GM21367 (cell line): ENCODE results near the gene SPTB.

Experiments used
- ATAC-seq: cut with Tn5 transposase; IDR thresholded peaks from one replicate; pipeline ENCODE4 v1.9.1; 2021; ENCODE audit not compliant: unreplicated experiment

Gene SPTB

DNA sequence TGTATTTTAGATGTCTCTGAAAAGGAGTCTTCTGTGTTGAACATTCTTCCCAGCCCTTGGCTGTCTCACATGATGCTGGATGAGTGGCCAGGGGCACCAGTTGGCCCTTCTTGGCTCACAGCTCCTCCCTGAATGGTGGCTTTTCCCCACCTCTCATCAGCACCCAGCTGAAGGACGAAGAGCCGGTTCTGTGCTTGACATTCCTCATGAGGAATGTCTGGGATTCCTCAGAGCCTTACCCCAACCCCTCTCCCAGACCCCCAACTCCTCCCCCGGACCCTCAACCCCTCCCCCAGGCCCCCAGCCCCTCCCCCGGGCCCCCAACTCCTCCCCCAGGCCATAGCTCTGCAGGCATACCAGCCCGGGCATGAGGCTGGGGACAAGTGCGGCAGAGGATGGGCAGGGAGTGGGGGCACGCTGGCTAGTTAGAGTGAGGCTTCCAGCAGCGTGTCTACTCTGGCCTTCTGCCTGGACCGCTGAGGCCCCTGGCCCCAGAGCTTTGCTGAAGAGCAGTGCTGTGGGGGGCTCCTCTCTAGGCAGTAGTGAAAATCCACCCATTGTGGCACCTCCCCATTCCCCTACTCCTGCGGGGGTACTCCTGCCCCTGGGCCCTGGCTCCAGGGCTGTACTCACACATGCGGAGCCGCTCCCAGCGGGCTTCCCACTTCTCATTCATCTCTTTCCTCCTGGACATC lies 111.2 kb downstream of the SPTB start:
- no peak for ATAC-seq

DNA sequence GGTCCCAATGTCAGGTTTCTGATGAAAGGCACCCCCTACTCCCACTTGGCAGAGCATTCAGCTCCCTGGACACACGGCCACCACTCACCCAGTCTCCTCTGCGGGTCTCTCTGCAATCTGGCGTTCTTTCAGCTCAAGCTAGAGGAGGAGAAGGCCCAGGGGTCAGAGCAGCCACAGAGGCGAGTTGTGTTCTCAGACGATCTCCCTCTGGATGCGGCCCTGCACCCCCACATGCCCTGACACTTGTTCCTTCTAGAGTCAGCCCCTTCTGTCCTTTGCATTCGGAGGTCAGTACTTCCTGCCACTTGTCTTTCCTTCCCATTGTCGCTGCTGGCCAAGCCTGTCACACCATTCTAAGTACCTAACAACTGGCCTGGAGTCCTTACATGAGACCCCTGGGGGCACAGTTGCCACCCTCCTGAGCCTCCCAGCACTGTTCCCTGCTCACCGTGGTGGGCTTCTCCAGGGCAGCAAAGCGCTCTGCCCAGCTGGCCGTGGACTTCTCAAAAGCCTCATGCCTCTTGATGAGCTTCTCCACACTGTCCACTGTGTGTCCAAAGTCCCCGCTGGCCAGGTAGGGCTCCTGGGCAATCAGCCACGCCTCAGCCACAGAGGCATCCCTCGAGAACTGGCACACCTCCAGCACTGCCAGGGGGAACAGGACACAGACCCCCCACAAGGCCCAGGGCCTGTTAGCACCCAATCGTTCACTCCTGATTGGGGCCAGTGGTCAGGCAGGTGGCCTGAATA lies 112.3 kb downstream of the SPTB start:
- ATAC-seq, result no peak

DNA sequence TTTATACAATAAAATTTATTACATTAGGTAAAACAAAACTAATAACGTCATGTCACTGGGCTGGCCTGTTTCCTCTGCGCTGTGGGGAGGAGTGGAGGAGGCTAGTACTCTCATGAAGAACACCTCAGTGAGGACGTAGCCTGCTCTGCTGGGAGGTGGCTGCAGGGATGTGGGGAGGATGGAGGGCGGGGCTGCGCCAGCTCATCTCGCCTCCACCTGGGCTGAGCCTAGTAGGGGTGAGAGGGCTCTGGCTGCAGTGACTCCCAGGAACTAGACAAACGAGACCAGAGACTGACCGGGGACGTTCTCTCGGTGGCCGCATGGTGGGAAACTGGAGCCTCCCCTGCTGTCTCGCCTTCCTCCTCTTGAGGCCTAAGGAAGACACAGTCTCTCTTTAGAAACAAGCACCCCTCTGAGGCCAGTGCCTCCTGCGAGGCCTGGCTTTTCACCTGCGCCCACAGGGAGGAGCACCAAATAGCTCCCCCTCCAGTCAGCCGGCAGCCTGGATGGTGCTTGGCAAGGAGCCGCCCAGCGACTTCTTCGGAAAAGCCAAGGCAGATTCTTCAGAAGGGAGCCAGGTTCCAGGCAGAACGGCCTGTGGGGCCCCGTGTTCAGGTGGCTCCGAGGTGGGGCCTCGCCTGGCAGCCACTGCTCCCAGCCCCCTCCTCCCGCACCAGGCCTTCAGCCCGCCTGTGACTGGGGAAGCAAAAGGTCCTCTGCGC lies 113.1 kb downstream of the SPTB start:
- no peak for ATAC-seq

GRCh38 chr14:64765740-64766302 lies 113.9 kb downstream of the SPTB start:
- no peak for ATAC-seq

- no peak for ATAC-seq
Observed at GRCh38 chr14:64764641-64765520, 114.8 kb downstream of the SPTB start.

DNA sequence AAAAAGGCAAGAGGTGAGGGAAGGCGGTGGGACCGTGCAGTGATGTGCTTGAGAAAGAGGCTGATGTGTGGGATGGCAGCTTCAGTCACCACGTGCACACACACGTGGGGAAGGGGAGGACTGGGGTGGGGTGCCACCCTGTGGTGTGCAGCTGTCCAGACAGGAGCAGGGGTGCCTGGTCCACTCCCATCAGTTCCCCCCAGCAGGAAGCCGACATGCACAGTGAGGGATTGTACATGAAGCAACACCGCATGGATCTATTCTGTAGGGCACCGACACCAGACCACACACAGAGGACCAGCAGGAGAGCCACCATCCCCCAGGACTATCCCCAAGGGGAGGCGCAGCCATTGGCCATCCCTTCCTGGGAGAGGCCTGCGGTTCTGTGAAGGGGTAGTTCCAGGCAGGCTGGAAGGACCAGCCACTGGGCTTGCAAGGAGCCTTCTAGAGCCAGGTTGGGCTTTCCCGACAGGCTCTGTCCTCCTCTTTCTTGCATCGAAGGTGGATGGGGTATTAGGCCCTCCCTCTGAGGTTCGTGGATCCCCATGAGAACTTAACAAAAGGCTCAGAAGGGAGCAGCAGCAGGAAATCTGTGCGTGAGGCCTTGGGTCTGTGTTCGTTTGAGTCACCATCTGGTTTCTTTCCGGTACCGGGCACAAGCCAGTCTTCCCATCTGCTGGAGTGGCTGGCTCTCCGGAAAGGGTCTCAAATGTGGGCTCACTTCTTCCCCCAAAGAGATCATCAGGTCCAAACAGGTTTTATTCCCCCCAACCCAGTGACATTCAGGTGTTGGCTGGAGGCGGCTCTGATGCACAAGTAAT lies 115.7 kb downstream of the SPTB start:
- ATAC-seq, result no peak

- no peak for ATAC-seq
Observed at GRCh38 chr14:64763085-64763782, 116.5 kb downstream of the SPTB start.

GRCh38 chr14:64762044-64763034 lies 117.4 kb downstream of the SPTB start:
- ATAC-seq, result no peak

GRCh38 chr14:64761441-64762043 lies 118.2 kb downstream of the SPTB start:
- ATAC-seq, result no peak

DNA sequence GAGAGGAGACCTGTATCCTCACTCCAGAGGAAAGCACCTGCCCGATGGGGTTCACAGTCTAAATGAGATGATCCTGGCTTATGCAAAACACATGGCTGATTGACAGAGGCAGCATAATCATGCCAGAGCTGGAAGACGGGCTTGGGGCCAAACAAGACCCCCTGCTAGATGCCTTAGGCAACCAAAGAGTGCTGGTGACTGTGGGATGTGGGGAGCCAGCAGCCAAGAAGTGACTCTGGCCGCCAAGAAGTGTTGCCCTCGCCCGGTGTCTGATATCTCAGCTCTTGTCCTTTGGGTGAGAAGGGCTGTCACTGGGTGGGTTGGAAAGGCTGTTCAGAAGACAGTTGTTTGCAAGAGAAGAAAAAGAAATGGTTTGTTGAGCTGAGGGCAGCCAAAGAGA lies 118.8 kb downstream of the SPTB start:
- no peak for ATAC-seq

DNA sequence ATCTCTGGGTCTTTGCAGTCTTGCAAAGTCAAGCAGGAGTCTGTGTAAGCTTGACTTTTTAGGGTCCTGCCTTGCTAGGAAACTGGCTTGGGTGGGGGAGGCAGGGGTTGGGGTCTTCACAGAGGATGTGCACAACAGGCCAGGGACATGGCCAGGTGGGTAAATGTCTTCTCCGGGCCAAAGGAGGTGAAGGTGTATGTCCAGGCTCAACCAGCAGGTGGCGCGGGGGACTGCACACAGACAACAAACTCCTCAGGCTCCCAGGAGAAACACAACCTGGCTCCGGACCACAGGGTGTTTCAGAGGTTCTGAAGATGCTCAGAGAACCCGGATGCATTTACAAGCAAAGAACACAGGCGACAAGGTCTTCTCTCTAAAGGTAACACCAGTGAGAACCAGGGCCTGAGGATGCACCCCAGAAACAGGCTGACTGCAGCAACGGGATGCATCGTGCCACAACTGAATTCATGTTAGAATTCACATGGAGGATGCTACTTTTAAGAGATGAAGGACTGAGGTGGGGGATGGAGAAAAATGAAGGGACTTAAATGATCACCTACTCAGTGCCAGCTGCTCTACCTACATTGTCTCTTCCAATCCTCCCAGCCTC lies 119.5 kb downstream of the SPTB start:
- no peak for ATAC-seq

DNA sequence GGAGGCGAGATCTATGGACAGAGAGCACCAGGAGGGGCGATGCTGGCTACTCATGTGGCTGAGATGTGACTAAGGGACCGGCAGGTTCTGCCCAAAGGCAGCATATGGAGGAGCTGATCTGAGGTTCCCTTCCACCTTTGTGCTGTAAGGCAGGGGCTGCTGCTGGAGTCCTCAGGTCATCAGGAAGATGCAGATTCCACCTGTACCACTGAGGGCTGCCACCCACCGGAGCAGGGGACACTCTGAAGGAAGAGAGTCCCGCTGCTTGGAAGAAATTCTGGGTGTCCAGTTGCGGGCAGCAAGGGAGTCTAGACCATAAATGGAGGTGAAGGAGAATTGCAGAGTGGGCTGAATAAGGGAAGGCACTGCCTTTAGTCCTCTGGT lies 120.2 kb downstream of the SPTB start:
- no peak for ATAC-seq

DNA sequence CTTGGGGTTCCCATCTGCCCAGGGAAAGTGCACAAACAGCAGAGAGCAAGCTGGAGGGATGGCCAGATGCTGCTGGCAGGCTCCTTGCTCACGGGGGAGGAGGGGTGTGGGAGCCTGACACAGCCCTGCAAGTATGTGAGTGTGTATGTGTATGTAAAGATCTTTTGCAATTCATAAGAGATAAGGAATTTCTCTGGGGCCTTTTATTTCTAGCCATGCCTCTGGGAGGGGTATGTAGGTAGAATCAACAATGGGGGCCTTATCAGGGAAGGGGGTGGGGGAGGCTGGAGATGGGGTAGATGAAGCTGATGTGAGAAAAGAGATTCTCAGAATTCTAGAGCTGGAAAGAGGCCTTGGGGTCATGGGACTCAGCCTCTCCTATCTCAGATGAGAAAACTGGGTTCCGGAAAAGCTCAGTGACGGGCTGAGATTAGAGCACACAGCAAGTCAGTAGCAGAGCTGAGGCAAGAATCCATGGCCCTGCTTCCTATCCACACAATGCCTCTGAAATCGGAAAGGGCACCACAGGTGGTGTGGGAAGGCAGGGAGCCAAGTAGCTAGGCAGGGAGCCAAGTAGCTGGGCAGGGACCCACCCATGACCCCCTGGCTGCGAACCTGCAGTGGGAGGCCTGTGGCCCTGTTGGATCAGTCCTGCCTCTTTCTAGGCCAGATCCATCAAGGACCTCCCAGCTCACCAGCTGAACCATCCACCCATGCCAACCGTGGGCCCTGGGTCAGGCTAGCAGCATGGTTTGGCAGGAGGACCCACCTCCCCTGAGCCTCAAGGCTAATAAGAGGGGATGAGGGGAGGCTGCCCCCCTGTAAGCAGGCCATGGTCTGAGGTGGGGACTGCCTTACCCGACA lies 120.8 kb downstream of the SPTB start:
- no peak for ATAC-seq

DNA sequence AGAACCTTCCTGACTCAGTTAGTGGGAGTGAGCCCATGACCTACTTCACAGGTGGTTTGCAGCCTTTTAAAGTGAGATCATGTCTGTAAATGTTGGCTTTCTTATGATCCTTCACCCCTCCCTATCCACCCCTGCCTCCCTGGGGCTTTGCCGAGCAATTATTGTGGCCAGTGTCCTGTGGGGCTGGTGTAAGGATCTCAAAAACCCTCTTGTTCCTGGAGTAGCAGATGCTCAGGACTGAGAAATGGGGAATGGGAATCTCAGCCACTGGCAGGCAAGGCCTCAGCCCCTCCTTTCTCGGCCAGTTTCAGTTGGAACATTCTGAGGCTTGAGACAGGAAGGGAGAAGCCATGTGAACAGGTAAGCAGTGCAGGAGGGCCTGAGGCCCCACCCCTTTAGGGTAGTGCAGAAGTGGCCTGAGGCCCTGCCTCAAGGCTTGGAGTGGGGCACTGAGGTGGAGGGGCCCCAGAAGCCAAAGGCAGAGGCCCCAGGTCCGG lies 121.6 kb downstream of the SPTB start:
- no peak for ATAC-seq

- no peak for ATAC-seq
Observed at GRCh38 chr14:64757601-64758000, 122.1 kb downstream of the SPTB start.

DNA sequence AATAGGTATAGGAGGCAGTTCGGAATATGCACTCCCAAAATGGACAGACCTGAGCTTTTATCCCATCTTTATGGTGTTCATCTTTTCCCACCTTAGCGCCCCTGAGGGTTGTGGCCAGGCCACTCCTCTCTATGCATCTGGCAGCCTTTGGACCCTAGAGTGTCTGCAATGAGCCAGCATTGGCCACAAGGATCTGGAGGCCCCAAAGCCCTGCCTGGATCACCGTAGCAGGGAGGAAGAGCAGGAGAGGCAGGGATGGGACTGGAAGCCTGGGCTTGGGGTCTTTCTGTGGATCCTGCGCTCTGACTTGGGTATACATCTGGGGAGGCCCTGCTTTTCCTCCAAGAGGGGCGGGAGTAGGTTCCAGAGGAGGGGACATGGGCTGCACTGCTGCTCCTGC lies 123.0 kb downstream of the SPTB start:
- ATAC-seq, result no peak
